Left ventricle myocardium inferior (tissue), 1 donor: ENCODE data around the gene HIBADH. TPM values are rescaled to one million over a fixed set of nuclear protein-coding genes. Genes with fewer than 3 reads are reported as not detected.

Source experiments
- DNase-seq: peaks from one replicate; pipeline ENCODE4 v3.0.0-alpha.2; 2020
- H3K27ac ChIP-seq: fragments of 200-600 bp; replicated peaks from 2 replicates; pipeline ENCODE4 v1.8.0; 2021
- H3K27me3 ChIP-seq: fragments of 200-600 bp; 2 replicates; pipeline ENCODE4 v1.8.0; 2021; ENCODE audit warnings: low read depth
- H3K36me3 ChIP-seq: fragments of 200-600 bp; 2 replicates; pipeline ENCODE4 v1.8.0; 2021
- H3K4me1 ChIP-seq: fragments of 200-600 bp; 2 replicates; pipeline ENCODE4 v1.8.0; 2021
- H3K4me3 ChIP-seq: fragments of 200-600 bp; 2 replicates; pipeline ENCODE4 v1.8.0; 2021; ENCODE audit warnings: mild to moderate bottlenecking, moderate library complexity
- H3K9me3 ChIP-seq: fragments of 200-600 bp; replicated peaks from 2 replicates; pipeline ENCODE4 v1.8.0; 2021
- intact Hi-C: fragments of 100-400 bp; cut with micrococcal nuclease; formaldehyde crosslinking; loops from one replicate; pipeline ENCODE4 v1.11.0; 2022
- total RNA-seq: library from RNA; stranded (reverse); fragmentation: NEBNext Ultra II Directional; extraction: Animal tissue kit (Norgen Biotek cat#: 25700); gene quantifications from one replicate; pipeline ENCODE4 v1.2.1, GENCODE V29; 2021
- TF ChIP-seq, protein P1 (sequence below): fragments of 200-600 bp; IDR thresholded peaks from 2 replicates; pipeline ENCODE4 v1.8.0; 2021; ENCODE audit warnings: antibody characterized with exemption, mild to moderate bottlenecking, borderline replicate concordance
- donor health status: DM: no; HTN: yes; CAD: no; lungs with severe emphysema.

The HIBADH gene
- total RNA-seq, 1 donor from 2014 or later: 90.8 TPM

DNA sequence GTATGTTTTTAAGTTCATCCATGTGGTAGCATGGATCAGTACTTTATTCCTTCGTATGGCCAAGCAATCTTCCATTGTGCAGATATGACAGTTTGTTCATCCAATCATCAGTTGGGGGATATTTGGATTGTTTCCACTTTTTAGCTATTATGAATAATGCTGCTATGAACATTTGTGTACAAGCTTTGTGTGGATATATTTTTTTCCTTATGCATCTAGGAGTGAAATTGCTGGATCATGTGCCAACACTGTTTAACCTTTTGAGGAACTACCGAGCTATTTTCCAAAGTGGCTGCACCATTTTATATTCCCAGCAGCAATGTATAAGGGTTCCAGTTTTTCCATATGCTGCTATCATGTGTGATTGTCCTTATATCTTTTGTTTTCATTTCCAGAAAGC is 140.1 kb downstream of the HIBADH start:
- Histone ChIP-seq H3K4me1 (no peaks in the 10 kb centered on the region), H3K4me3 (no peak overlapping the region), H3K27ac (no peak overlapping the region), H3K9me3 (no peaks in the 10 kb centered on the region), H3K36me3 (peaks cover 32% of the 10 kb centered on the region), H3K27me3 (no peaks in the 10 kb centered on the region)
- TF ChIP-seq, protein P1, sequence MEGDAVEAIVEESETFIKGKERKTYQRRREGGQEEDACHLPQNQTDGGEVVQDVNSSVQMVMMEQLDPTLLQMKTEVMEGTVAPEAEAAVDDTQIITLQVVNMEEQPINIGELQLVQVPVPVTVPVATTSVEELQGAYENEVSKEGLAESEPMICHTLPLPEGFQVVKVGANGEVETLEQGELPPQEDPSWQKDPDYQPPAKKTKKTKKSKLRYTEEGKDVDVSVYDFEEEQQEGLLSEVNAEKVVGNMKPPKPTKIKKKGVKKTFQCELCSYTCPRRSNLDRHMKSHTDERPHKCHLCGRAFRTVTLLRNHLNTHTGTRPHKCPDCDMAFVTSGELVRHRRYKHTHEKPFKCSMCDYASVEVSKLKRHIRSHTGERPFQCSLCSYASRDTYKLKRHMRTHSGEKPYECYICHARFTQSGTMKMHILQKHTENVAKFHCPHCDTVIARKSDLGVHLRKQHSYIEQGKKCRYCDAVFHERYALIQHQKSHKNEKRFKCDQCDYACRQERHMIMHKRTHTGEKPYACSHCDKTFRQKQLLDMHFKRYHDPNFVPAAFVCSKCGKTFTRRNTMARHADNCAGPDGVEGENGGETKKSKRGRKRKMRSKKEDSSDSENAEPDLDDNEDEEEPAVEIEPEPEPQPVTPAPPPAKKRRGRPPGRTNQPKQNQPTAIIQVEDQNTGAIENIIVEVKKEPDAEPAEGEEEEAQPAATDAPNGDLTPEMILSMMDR: no peak
- intact Hi-C loops: no loop called here
- no peak for DNase-seq

DNA sequence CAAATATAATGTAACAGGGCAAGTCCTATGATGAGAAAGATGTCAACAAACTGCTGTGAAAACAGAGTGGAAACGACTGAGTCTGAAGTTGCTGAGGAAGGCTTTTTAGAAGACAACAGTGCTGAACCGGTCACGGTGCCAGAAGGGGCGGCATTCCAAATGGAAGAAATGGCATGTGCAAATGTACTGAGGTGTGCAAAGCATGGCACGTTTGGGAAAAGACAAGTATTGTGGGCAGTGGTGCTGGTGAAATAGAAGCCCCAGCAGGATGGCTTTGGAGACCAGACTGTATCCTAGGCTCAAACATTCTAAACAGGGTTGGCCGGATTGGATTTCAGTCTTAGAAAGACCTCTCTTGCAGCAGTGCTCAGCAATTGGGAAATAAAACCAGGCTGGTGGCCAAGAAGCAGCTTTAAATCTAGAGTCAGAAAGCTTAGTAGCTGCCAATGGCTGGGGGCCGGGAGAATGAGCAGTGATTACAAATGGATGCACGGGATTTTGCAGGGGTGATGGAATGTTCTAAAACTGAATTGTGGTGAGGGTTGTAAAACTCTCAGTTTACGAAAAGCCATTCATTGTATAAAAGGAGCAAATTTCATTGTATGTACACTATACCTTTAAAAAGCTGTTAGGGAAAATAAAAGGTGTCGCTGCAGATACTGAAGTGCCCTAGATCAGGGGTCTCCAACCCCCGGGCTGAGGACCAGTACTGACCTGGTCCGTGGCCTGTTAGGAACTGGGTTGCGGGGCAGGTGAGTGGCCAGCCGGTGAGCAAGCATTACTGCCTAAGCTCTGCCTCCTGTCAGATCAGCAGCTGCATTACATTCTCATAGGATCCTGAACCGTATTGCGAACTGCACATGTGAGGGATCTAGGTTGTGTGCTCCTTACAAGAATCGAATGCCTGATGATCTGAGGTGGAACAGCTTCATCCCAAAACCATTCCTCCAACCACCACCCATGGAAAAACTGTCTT is 141.6 kb downstream of the HIBADH start:
- intact Hi-C loops: no loop called here
- Histone ChIP-seq H3K9me3 (no peaks in the 10 kb centered on the region), H3K27me3 (no peaks in the 10 kb centered on the region), H3K4me3 (no peak overlapping the region), H3K4me1 (no peaks in the 10 kb centered on the region), H3K36me3 (peaks cover 22% of the 10 kb centered on the region), H3K27ac (no peak overlapping the region)
- DNase-seq: no peak
- TF ChIP-seq, protein P1: no peak

DNA sequence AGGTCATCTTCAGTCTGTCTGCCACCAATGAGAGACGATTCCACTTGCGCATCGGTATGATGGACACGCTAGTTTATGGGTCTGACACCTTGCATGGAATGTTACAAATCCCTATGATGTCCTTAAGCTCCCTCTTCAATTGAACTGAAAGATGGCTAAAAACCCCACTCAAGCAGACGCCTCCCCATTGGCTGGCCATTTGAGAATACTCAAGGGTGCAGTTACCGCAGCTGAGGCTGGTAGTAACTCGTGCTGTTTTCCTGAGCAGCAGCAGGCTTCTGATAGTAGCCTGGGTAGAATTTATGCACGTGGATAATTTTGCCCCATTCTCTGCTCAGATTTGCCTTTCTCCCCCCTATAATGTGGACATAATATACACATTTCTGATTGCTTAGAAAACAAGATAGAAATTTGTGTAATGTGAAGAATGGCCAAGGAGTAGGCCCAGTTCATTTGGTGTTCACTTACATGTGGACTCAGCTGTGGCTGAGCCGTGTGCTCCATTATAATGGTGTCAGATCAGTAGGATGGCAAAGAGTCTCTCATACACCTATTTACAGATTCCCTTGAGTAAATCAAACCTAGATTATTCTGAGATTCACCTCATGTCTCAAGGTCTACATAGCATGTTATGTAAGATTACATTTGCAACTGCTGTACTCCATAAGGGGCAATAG is 142.8 kb downstream of the HIBADH start:
- Histone ChIP-seq H3K9me3 (no peaks in the 10 kb centered on the region), H3K27me3 (no peaks in the 10 kb centered on the region), H3K27ac (no peak overlapping the region), H3K4me1 (no peaks in the 10 kb centered on the region), H3K4me3 (no peak overlapping the region), H3K36me3 (peaks cover 12% of the 10 kb centered on the region)
- no peak for DNase-seq
- intact Hi-C loops: no loop called here
- TF ChIP-seq, protein P1: no peak

DNA sequence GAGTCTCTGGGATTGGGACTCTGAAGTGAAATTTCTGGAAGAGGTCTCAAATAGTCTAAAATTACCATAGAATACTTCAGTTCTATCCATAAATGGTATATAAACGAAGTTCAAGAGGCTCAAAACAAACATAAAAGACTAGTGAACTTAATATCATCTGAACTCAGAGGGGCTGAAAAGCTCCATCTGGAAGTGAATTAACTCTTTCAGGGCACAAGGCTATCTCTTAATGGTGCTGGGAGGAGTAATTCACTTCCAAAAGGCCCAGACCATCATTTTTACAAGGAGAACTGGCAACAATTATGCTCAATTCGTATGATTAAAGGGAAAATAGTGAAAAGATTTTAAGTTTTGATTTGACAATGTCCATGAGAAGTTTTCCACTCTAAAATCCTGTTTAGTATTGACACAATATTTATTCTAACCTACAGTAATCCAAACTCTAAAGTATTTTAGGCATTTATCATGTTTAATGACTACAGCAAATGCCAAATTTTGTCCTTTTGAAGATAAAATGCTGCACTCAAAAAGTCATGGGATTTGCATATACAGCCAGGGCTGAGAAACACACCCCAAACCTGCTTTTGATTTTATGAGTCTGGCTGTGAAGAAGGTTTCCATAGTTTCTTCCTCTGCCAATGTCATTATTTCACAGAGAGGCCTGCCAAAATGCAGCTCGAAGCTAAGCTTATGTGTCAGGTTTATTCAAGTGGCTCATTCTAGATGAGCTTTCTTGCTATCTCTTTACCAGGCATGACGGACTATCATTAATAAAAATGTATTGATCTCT is 143.9 kb downstream of the HIBADH start:
- Histone ChIP-seq H3K27ac (no peak overlapping the region), H3K4me1 (no peaks in the 10 kb centered on the region), H3K4me3 (no peak overlapping the region), H3K36me3 (peaks cover 5% of the 10 kb centered on the region), H3K9me3 (no peaks in the 10 kb centered on the region), H3K27me3 (no peaks in the 10 kb centered on the region)
- TF ChIP-seq, protein P1: no peak
- intact Hi-C loops: no loop called here
- no peak for DNase-seq

DNA sequence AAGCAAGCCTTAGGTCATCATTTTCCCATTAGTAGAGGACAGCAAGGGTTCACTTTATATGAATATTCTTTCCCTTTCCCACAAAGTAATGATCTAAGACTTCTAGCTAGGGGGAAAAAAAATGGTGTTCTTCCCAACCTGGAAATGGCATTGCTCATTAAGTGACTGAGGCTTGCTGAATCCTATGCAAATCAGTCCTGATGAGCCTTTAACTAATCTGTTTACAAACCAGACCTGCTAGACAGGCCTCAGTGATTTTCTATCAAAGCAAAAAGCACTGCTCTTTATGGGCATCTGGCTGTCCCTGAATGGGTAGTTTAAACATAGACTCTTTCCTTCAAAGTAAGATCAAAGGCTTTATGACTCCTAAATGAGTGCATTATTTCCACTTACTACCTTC is 146.3 kb downstream of the HIBADH start:
- Histone ChIP-seq H3K9me3 (no peaks in the 10 kb centered on the region), H3K4me1 (no peaks in the 10 kb centered on the region), H3K27me3 (no peaks in the 10 kb centered on the region), H3K27ac (no peak overlapping the region), H3K36me3 (peaks cover 5% of the 10 kb centered on the region), H3K4me3 (no peak overlapping the region)
- no peak for DNase-seq
- TF ChIP-seq, protein P1: no peak
- intact Hi-C loops: no loop called here
